Neural progenitor cell (in vitro differentiated cells): Measurements from ENCODE around the gene PMF1.

Experiments used
- CTCF ChIP-seq: fragments of 200-600 bp; sonication (generic); IDR thresholded peaks from 2 replicates; pipeline ENCODE4 v1.5.1; 2017; ENCODE audit warnings: antibody characterized with exemption, mild to moderate bottlenecking
- EZH2 ChIP-seq: fragments of 200-600 bp; sonication (generic); IDR thresholded peaks from 2 replicates; pipeline ENCODE4 v1.6.1; 2017; ENCODE audit warnings: antibody characterized with exemption, mild to moderate bottlenecking, moderate library complexity

- TF ChIP-seq CTCF: no peak
- no peak for TF ChIP-seq EZH2
Measured at GRCh38 chr1:156232201-156232894, 19.5 kb downstream of the PMF1 start.
